ENCODE results near the gene VEPH1. TPM values are rescaled to one million over a fixed set of nuclear protein-coding genes. Genes with fewer than 3 reads are reported as not detected.

Gene VEPH1
- total and polyA plus RNA-seq, 9 of the 15 experiments (the other 6 are each of a cell fraction or from before 2014, with no cell fraction given): 4.5 to 15.6 (median 5.8) TPM

DNA sequence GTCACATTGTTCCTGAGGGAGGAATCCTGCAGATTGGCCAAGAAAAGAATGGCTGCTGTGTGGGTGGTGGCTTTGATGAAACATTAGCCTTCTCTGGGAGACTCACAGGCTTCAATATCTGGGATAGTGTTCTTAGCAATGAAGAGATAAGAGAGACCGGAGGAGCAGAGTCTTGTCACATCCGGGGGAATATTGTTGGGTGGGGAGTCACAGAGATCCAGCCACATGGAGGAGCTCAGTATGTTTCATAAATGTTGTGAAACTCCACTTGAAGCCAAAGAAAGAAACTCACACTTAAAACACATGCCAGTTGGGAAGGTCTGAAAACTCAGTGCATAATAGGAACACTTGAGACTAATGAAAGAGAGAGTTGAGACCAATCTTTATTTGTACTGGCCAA lies 60.5 kb downstream of the VEPH1 start (continued):
- TF ChIP-seq, protein P1, sequence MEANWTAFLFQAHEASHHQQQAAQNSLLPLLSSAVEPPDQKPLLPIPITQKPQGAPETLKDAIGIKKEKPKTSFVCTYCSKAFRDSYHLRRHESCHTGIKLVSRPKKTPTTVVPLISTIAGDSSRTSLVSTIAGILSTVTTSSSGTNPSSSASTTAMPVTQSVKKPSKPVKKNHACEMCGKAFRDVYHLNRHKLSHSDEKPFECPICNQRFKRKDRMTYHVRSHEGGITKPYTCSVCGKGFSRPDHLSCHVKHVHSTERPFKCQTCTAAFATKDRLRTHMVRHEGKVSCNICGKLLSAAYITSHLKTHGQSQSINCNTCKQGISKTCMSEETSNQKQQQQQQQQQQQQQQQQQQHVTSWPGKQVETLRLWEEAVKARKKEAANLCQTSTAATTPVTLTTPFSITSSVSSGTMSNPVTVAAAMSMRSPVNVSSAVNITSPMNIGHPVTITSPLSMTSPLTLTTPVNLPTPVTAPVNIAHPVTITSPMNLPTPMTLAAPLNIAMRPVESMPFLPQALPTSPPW (CRISPR knock-in tag; IDR thresholded peaks at IDR 0.05): peak; percentile 61; the same call in 1 of the 2 replicates
- TF ChIP-seq ARHGAP35 (IDR thresholded peaks at IDR 0.05; ENCODE audit: partially characterized antibody) (no peak), MEF2D (tag; conservative IDR thresholded peaks at IDR 0.05; ENCODE audit: low read depth) (no peak), ZNF785 (CRISPR knock-in tag; IDR thresholded peaks at IDR 0.05) (no peak), ZSCAN32 (CRISPR knock-in tag; IDR thresholded peaks at IDR 0.05) (no peak), ZNF143 (CRISPR knock-in tag; IDR thresholded peaks at IDR 0.05) (no peak), CBX5 (IDR thresholded peaks at IDR 0.05; ENCODE audit: borderline replicate concordance, low read depth) (no peak), RNF2 (IDR thresholded peaks at IDR 0.05) (no peak), BRD4 (IDR thresholded peaks at IDR 0.05) (no peak)

DNA sequence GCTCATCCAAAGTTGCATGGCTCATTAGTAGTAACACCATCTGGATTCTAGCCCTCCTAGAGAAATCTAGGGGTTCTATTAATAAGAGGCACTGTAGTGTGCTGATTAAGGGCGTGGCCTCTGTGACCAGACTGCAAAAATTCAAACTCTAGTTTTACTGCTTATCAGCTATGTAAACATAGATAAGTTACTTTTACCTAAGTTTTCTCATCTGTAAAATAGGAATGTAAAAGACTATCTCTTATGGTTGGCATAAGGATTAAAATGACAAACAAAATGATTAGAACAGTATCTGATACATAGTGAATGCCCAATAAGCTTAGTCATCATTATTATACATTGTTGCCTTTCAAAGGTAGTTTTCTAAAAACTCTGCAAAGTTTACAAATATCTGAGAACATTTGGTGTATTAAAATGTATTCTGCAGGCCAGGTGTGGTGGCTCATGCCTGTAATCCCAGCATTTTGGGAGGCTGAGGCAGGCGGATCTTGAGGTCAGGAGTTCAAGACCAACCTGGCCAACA lies 62.1 kb downstream of the VEPH1 start:
- in situ Hi-C loops (cut with MboI): no loop called here
- no peak for TF ChIP-seq MEF2D (tag; conservative IDR thresholded peaks at IDR 0.05; ENCODE audit: low read depth)
- TF ChIP-seq, protein P2, sequence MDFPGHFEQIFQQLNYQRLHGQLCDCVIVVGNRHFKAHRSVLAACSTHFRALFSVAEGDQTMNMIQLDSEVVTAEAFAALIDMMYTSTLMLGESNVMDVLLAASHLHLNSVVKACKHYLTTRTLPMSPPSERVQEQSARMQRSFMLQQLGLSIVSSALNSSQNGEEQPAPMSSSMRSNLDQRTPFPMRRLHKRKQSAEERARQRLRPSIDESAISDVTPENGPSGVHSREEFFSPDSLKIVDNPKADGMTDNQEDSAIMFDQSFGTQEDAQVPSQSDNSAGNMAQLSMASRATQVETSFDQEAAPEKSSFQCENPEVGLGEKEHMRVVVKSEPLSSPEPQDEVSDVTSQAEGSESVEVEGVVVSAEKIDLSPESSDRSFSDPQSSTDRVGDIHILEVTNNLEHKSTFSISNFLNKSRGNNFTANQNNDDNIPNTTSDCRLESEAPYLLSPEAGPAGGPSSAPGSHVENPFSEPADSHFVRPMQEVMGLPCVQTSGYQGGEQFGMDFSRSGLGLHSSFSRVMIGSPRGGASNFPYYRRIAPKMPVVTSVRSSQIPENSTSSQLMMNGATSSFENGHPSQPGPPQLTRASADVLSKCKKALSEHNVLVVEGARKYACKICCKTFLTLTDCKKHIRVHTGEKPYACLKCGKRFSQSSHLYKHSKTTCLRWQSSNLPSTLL (IDR thresholded peaks at IDR 0.05): no peak
- no peak for TF ChIP-seq ZNF717 (CRISPR knock-in tag; IDR thresholded peaks at IDR 0.05)
- TF ChIP-seq, protein P3, sequence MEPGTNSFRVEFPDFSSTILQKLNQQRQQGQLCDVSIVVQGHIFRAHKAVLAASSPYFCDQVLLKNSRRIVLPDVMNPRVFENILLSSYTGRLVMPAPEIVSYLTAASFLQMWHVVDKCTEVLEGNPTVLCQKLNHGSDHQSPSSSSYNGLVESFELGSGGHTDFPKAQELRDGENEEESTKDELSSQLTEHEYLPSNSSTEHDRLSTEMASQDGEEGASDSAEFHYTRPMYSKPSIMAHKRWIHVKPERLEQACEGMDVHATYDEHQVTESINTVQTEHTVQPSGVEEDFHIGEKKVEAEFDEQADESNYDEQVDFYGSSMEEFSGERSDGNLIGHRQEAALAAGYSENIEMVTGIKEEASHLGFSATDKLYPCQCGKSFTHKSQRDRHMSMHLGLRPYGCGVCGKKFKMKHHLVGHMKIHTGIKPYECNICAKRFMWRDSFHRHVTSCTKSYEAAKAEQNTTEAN (CRISPR knock-in tag; IDR thresholded peaks at IDR 0.05): no peak
- no peak for TF ChIP-seq KDM5B (IDR thresholded peaks at IDR 0.05; ENCODE audit: insufficient replicate concordance, low read depth, low read length)
- TF ChIP-seq HDAC8 (tag; IDR thresholded peaks at IDR 0.05): no peak
- TF ChIP-seq PCBP2 (IDR thresholded peaks at IDR 0.05; ENCODE audit: low read depth, low read length, poor library complexity, severe bottlenecking): no peak
- no peak for TF ChIP-seq NONO (IDR thresholded peaks at IDR 0.05; ENCODE audit: low read depth in 2 of 2, low read length in 1 of 2)
- no peak for TF ChIP-seq ZKSCAN1 (IDR thresholded peaks at IDR 0.05; ENCODE audit: low read depth, low read length)
- no peak for TF ChIP-seq NFATC3 (IDR thresholded peaks at IDR 0.05)

More for the DNA sequence above, 62.1 kb downstream of the VEPH1 start:
- ATAC-seq: no peak
- H3K79me2 ChIP-seq (ENCODE audit: control insufficient read depth, insufficient read depth, low read length): no peaks in the 10 kb centered on the region
- H3K4me3 ChIP-seq: no peak overlapping the region
- H3K27ac ChIP-seq (ENCODE audit: extremely low read depth, low read depth, low read length): no peak overlapping the region
- no peak overlapping the region for H3K4me2 ChIP-seq (ENCODE audit: insufficient read depth, low read length)
- H3K9ac ChIP-seq (ENCODE audit: insufficient read depth in 1 of 2, low read depth in 2 of 2, low read length in 2 of 2): no peak overlapping the region
- BruUV-seq (replicated peaks): no TSS peak
- H3K9me3 ChIP-seq (replicated peaks; ENCODE audit: control insufficient read depth, insufficient read depth, low read depth, low read length): no peaks in the 10 kb centered on the region
- peaks cover 4 to 21% of the 10 kb centered on the region in 2 experiments; a peak in 3 of 5 replicates for H3K27me3 ChIP-seq (ENCODE audit: control insufficient read depth in 2 of 2, insufficient read depth in 2 of 2, low read length in 2 of 2)
- no peaks in the 10 kb centered on the region for H4K20me1 ChIP-seq (replicated peaks; ENCODE audit: control insufficient read depth, insufficient read depth, low read length)
- H3K4me1 ChIP-seq (replicated peaks in 1 of 2; ENCODE audit: control insufficient read depth in 2 of 2, insufficient read depth in 2 of 2, low read length in 2 of 2): peaks cover 12 to 14% of the 10 kb centered on the region in 2 experiments
- DNase-seq (ENCODE audit: extremely low read depth in 1 of 4, low spot score in 3 of 4): no peak
- no peak for FAIRE-seq
- no peaks in the 10 kb centered on the region for H3K9me1 ChIP-seq (ENCODE audit: control insufficient read depth, insufficient read depth, low read length)
- POLR2A ChIA-PET: no interaction called here
- WGBS (ENCODE audit: insufficient coverage, low coverage, missing lambda C conversion rate): 24% methylated on average over 2 of the region's 2 CpGs
- CTCF ChIA-PET (ENCODE audit: low intra/inter-chr PET ratio): no interaction called here
- H3K36me3 ChIP-seq (ENCODE audit: control insufficient read depth, insufficient read depth, low read length): no peaks in the 10 kb centered on the region
- H2AFZ ChIP-seq (ENCODE audit: low read depth, low read length): no peak overlapping the region
- intact Hi-C loops (cut with micrococcal nuclease): no loop called here
